K562 (cell line): ENCODE results near the gene PLTP. TPM values are rescaled to one million over a fixed set of nuclear protein-coding genes. Genes with fewer than 3 reads are reported as not detected.

Source experiments
- ATAC-seq: fragments of 200-7000 bp; cut with Tn5 transposase; 3 replicates; pipeline ENCODE4 v1.9.1; 2020; ENCODE audit warnings: moderate library complexity
- BruUV-seq: library from RNA; stranded (reverse); fragments of 400-500 nt; replicated peaks from 2 replicates; lab custom pipeline; 2021; lab: Mats Ljungman, UMichigan
- CTCF ChIA-PET: fragments of 300-600 bp; formaldehyde crosslinking; extraction: SDS; loops from one replicate; lab custom pipeline; 2021; ENCODE audit warnings: low intra/inter-chr PET ratio; lab: Yijun Ruan, JAX
- POLR2A ChIA-PET: fragments of 300-600, 350-650 bp; sonication (Branson Sonifier 250); formaldehyde crosslinking; extraction: SDS; loops from one replicate; lab custom pipeline; 2021; ENCODE audit warnings: antibody characterized with exemption, inconsistent platforms; lab: Yijun Ruan, JAX
- DNase-seq, 4 experiments: peaks; one replicate each; pipeline versions ENCODE4 v3.0.0 to v3.0.0-alpha.2; 2011 to 2018; ENCODE audit warnings: low spot score in 3 of 4, mixed read lengths in 3 of 4; ENCODE audit errors: extremely low read depth in 1 of 4
- FAIRE-seq: peaks from 2 replicates; lab custom pipeline; 2011; peaks lifted over from hg19 to GRCh38; lab: Jason Lieb, UNC
- H2AFZ ChIP-seq: 2 replicates; pipeline ENCODE4 v1.6.0; 2011; ENCODE audit warnings: low read depth, low read length, control low read depth, inconsistent platforms
- H3K27ac ChIP-seq: fragments of 200-600 bp; 3 replicates; pipeline ENCODE4 v1.8.0; 2011; ENCODE audit warnings: low read depth, mild to moderate bottlenecking, control low read depth, inconsistent platforms, low read length, moderate library complexity, mixed read lengths; ENCODE audit errors: extremely low read depth
- H3K27me3 ChIP-seq, 2 experiments: fragments of 300-600 bp in 1 of 2; 2 replicates in 1 of 2; 3 replicates in 1 of 2; pipeline versions ENCODE4 v1.6.0 to v1.8.0; 2011; ENCODE audit warnings: inconsistent platforms in 2 of 2, low read length in 2 of 2, mild to moderate bottlenecking in 1 of 2, mixed read lengths in 1 of 2, moderate library complexity in 1 of 2; ENCODE audit not compliant: control insufficient read depth in 2 of 2, insufficient read depth in 2 of 2
- H3K36me3 ChIP-seq: fragments of 300-600 bp; 3 replicates; pipeline ENCODE4 v1.8.0; 2011; ENCODE audit warnings: mild to moderate bottlenecking, low read length, inconsistent platforms; ENCODE audit not compliant: control insufficient read depth, insufficient read depth
- H3K4me1 ChIP-seq, 2 experiments: fragments of 200-600 bp in 1 of 2; replicated peaks in 1 of 2; 2 replicates in 1 of 2; 3 replicates in 1 of 2; pipeline versions ENCODE4 v1.5.1 to v1.8.0; 2011; ENCODE audit warnings: inconsistent platforms in 2 of 2, low read length in 2 of 2, mild to moderate bottlenecking in 1 of 2, mixed read lengths in 1 of 2, moderate library complexity in 1 of 2; ENCODE audit not compliant: control insufficient read depth in 2 of 2, insufficient read depth in 2 of 2
- H3K4me2 ChIP-seq: 2 replicates; pipeline ENCODE4 v1.6.1; 2011; ENCODE audit warnings: low read length, control low read depth, inconsistent platforms, mixed read lengths; ENCODE audit not compliant: insufficient read depth
- H3K4me3 ChIP-seq: fragments of 200-600 bp; sonication (generic), shearing (Covaris generic); 2 replicates; pipeline ENCODE4 v1.5.1; 2016; ENCODE audit warnings: control low read depth, inconsistent platforms
- H3K79me2 ChIP-seq: fragments of 200-600 bp; 3 replicates; pipeline ENCODE4 v1.8.0; 2011; ENCODE audit warnings: low read length, inconsistent platforms; ENCODE audit not compliant: control insufficient read depth, insufficient read depth
- H3K9ac ChIP-seq, 2 experiments: 2 replicates each; pipeline versions ENCODE4 v1.6.0 to v1.6.1; 2011; ENCODE audit warnings: low read depth in 2 of 2, low read length in 2 of 2, control low read depth in 1 of 2, inconsistent platforms in 1 of 2, mild to moderate bottlenecking in 1 of 2, mixed read lengths in 1 of 2; ENCODE audit not compliant: insufficient read depth in 1 of 2
- H3K9me1 ChIP-seq: one replicate; pipeline ENCODE4 v1.6.0; 2011; ENCODE audit warnings: inconsistent platforms, mild to moderate bottlenecking, low read length, moderate library complexity; ENCODE audit not compliant: control insufficient read depth, insufficient read depth
- H3K9me3 ChIP-seq: replicated peaks from 2 replicates; pipeline ENCODE4 v1.5.1; 2011; ENCODE audit warnings: low read depth, low read length, inconsistent platforms; ENCODE audit not compliant: control insufficient read depth, insufficient read depth
- H4K20me1 ChIP-seq: replicated peaks from 2 replicates; pipeline ENCODE4 v1.6.1; 2011; ENCODE audit warnings: low read length, inconsistent platforms, mixed read lengths; ENCODE audit not compliant: control insufficient read depth, insufficient read depth
- ATF1 ChIP-seq, 2 experiments: fragments of 450-650 bp in 1 of 2; IDR thresholded peaks; 2 replicates each; pipeline ENCODE4 v1.6.1; 2016; ENCODE audit warnings: missing compliant biosample characterization in 1 of 2, missing genetic modification characterization in 1 of 2
- ATF7 ChIP-seq: fragments of 450-650 bp; IDR thresholded peaks from 2 replicates; pipeline ENCODE4 v1.7.1; 2014; ENCODE audit warnings: mild to moderate bottlenecking, moderate library complexity
- JUND ChIP-seq, 2 experiments: IDR thresholded peaks; 2 replicates in 1 of 2; 3 replicates in 1 of 2; pipeline ENCODE4 v1.6.1; 2011; ENCODE audit warnings: borderline replicate concordance in 2 of 2, low read depth in 2 of 2, low read length in 2 of 2, improper control_type of control experiment in 1 of 2, missing biosample characterization in 1 of 2, missing genetic modification characterization in 1 of 2, missing genetic modification reagents in 1 of 2
- KDM1A ChIP-seq, 2 experiments: fragments of 450-650 bp; IDR thresholded peaks; 2 replicates each; pipeline ENCODE4 v1.6.1; 2016; ENCODE audit warnings: mild to moderate bottlenecking in 2 of 2
- LCOR ChIP-seq: sonication (generic); formaldehyde crosslinking; IDR thresholded peaks from 2 replicates; pipeline ENCODE4 v1.8.0; 2022; ENCODE audit warnings: mild to moderate bottlenecking, missing genetic modification reagents
- NFE2 ChIP-seq: IDR thresholded peaks from 2 replicates; pipeline ENCODE4 v1.6.1; 2014; ENCODE audit warnings: antibody characterized with exemption, low read depth
- RCOR1 ChIP-seq, 2 experiments: IDR thresholded peaks; 2 replicates each; pipeline ENCODE4 v1.6.1; 2012; ENCODE audit warnings: low read depth in 2 of 2, low read length in 2 of 2, borderline replicate concordance in 1 of 2, improper control_type of control experiment in 1 of 2
- ZNF586 ChIP-seq: fragments of 450-650 bp; formaldehyde crosslinking; conservative IDR thresholded peaks from 2 replicates; pipeline ENCODE4 v1.4.0; 2020; ENCODE audit warnings: mild to moderate bottlenecking, moderate library complexity
- WGBS: fragments of 100-300 bp; shearing (Covaris generic); methylation state at CpG from one replicate; pipeline ENCODE4 v1.1.6; 2016; ENCODE audit warnings: low coverage, mixed read lengths; ENCODE audit not compliant: insufficient coverage; ENCODE audit errors: missing lambda C conversion rate; 5-methylcytosine and 5-hydroxymethylcytosine counted together
- in situ Hi-C: fragments of 300-500 bp; cut with MboI; formaldehyde crosslinking; loops from 4 replicates; pipeline ENCODE4 v1.15.0; 2018; ENCODE audit warnings: inconsistent platforms, mixed read lengths
- intact Hi-C: fragments of 100-400 bp; cut with micrococcal nuclease; formaldehyde crosslinking; loops from 2 replicates; pipeline ENCODE4 v1.14.2; 2022
- polyA plus RNA-seq, 8 experiments: library from polyadenylated mRNA; depleted of rRNA in 4 of 8; stranded (reverse) in 5 of 8; unstranded in 3 of 8; fragments of >200 nt; fragmentation: Nextera tagmentation in 2 of 8; fragmentation: Illumina TruSeq in 1 of 8; extraction: Ambion mirVana in 2 of 8; extraction: Trizol in 1 of 8; gene quantifications; 2 replicates each; pipeline versions ENCODE4 v1.2.1 to v1.2.3, GENCODE V29; 2011 to 2014; ENCODE audit warnings: inconsistent platforms in 1 of 8, missing spikeins in 1 of 8
- total RNA-seq, 7 experiments: library from RNA; depleted of rRNA in 6 of 7; stranded (reverse); fragments of >200 nt in 6 of 7; fragmentation: Illumina TruSeq in 2 of 7; extraction: Trizol in 2 of 7; gene quantifications; 2 replicates each; pipeline versions ENCODE4 v1.2.1 to v1.2.3, GENCODE V29; 2011 to 2021; ENCODE audit warnings: low replicate concordance in 1 of 7
- TF ChIP-seq, protein P1 (sequence below), 2 experiments: fragments of 450-650 bp in 1 of 2; sonication (generic) in 1 of 2; formaldehyde crosslinking in 1 of 2; IDR thresholded peaks in 1 of 2; conservative IDR thresholded peaks in 1 of 2; 2 replicates each; pipeline versions ENCODE4 v1.6.1 to v1.8.1; 2016 to 2023; ENCODE audit warnings: mild to moderate bottlenecking in 2 of 2, moderate library complexity in 2 of 2, inconsistent platforms in 1 of 2, missing genetic modification reagents in 1 of 2
- TF ChIP-seq, protein P2 (sequence below): IDR thresholded peaks from 3 replicates; pipeline ENCODE4 v1.6.1; 2011; ENCODE audit warnings: borderline replicate concordance, mild to moderate bottlenecking; ENCODE audit not compliant: insufficient read length, insufficient read depth
- TF ChIP-seq, protein P3 (sequence below), 2 experiments: fragments of 450-650 bp in 1 of 2; IDR thresholded peaks; 2 replicates each; pipeline ENCODE4 v1.6.1; 2011 to 2017; ENCODE audit warnings: low read depth in 2 of 2, antibody characterized with exemption in 1 of 2, borderline replicate concordance in 1 of 2, low read length in 1 of 2, mild to moderate bottlenecking in 1 of 2, mixed read lengths in 1 of 2; ENCODE audit not compliant: control insufficient read depth in 1 of 2

Gene PLTP
- total and polyA plus RNA-seq, 9 of the 15 experiments (the other 6 are each of a cell fraction or from before 2014, with no cell fraction given), result 2.8 to 29.3 (median 17.6) TPM

DNA sequence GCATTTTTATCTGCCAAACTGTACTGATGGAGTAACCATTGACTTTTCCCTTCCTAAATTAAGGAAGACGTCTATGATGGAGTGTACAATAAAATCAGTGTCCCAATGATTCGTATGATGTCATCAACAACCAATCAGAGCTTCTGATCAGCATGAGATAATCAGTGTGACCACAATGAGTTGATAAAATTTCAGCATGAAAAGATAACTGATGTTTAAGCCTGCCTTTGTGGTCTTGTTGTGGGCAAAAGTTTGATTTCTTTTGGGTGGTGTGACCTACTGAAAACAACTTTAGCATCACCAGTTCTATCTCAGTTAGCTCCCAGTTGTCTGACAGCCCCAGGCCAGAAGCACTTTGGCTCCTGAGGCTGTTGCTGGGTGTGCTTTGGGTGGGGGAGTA lies 25.8 kb upstream of the PLTP start:
- intact Hi-C loops, result loop anchor here (10.0 kb wide), 1 partner anchor 143 kb away; the partner anchor contains the start of genes DNTTIP1 and WFDC3
- no TSS peak for BruUV-seq
- FAIRE-seq, result no peak
- TF ChIP-seq, protein P1, sequence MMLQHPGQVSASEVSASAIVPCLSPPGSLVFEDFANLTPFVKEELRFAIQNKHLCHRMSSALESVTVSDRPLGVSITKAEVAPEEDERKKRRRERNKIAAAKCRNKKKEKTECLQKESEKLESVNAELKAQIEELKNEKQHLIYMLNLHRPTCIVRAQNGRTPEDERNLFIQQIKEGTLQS (IDR thresholded peaks at IDR 0.05), result peak; percentile 81
- TF ChIP-seq, protein P1 (CRISPR knock-in tag; conservative IDR thresholded peaks at IDR 0.05), result no peak
- TF ChIP-seq ZNF586 (no peak), LCOR (CRISPR knock-in tag) (no peak), KDM1A (IDR thresholded peaks at IDR 0.05) (peak; percentile 71 to 85; a peak in 3 of 4 replicates), ATF7 (peak; percentile 89), NFE2 (peak; percentile 39; the same call in 1 of the 2 replicates), RCOR1 (IDR thresholded peaks at IDR 0.05; ENCODE audit: borderline replicate concordance in 1 of 2, low read depth in 2 of 2, low read length in 2 of 2) (0 out of 4 replicates have a peak, but pooled peaks of 1 of the 2 experiments have one; percentile 70), ATF1 (CRISPR knock-in tag; IDR thresholded peaks at IDR 0.05) (no peak), ATF1 (tag; IDR thresholded peaks at IDR 0.05) (peak; percentile 31; the same call in 1 of the 2 replicates), JUND (IDR thresholded peaks at IDR 0.05; ENCODE audit: borderline replicate concordance, low read depth, low read length) (no peak), JUND (tag; IDR thresholded peaks at IDR 0.05; ENCODE audit: borderline replicate concordance, low read depth, low read length) (peak; percentile 60; the same call in 2 of the 3 replicates)
- TF ChIP-seq, protein P2, sequence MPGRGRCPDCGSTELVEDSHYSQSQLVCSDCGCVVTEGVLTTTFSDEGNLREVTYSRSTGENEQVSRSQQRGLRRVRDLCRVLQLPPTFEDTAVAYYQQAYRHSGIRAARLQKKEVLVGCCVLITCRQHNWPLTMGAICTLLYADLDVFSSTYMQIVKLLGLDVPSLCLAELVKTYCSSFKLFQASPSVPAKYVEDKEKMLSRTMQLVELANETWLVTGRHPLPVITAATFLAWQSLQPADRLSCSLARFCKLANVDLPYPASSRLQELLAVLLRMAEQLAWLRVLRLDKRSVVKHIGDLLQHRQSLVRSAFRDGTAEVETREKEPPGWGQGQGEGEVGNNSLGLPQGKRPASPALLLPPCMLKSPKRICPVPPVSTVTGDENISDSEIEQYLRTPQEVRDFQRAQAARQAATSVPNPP, result no peak
- TF ChIP-seq, protein P3, sequence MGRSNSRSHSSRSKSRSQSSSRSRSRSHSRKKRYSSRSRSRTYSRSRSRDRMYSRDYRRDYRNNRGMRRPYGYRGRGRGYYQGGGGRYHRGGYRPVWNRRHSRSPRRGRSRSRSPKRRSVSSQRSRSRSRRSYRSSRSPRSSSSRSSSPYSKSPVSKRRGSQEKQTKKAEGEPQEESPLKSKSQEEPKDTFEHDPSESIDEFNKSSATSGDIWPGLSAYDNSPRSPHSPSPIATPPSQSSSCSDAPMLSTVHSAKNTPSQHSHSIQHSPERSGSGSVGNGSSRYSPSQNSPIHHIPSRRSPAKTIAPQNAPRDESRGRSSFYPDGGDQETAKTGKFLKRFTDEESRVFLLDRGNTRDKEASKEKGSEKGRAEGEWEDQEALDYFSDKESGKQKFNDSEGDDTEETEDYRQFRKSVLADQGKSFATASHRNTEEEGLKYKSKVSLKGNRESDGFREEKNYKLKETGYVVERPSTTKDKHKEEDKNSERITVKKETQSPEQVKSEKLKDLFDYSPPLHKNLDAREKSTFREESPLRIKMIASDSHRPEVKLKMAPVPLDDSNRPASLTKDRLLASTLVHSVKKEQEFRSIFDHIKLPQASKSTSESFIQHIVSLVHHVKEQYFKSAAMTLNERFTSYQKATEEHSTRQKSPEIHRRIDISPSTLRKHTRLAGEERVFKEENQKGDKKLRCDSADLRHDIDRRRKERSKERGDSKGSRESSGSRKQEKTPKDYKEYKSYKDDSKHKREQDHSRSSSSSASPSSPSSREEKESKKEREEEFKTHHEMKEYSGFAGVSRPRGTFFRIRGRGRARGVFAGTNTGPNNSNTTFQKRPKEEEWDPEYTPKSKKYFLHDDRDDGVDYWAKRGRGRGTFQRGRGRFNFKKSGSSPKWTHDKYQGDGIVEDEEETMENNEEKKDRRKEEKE (IDR thresholded peaks at IDR 0.05; ENCODE audit: borderline replicate concordance in 1 of 2, control insufficient read depth in 1 of 2, low read depth in 2 of 2, low read length in 1 of 2), result no peak

More for the DNA sequence above, 25.8 kb upstream of the PLTP start:
- DNase-seq (peak in 1 of 4 experiments; percentile 14), ATAC-seq (no peak)
- Histone ChIP-seq H4K20me1 (peaks cover 27% of the 10 kb centered on the region), H3K9me1 (no peaks in the 10 kb centered on the region), H3K36me3 (peaks cover 48% of the 10 kb centered on the region), H3K4me1 (peaks cover 12 to 26% of the 10 kb centered on the region in 2 experiments; a peak in 4 of 5 replicates), H3K9ac (no peak overlapping the region), H3K4me2 (no peak overlapping the region), H3K79me2 (peaks cover 21% of the 10 kb centered on the region), H3K4me3 (no peak overlapping the region), H3K27me3 (no peaks in the 10 kb centered on the region), H3K9me3 (no peaks in the 10 kb centered on the region), H3K27ac (no peak overlapping the region), H2AFZ (no peak overlapping the region)
- WGBS, result 49% methylated on average over 2 of the region's 2 CpGs
- ChIA-PET POLR2A (interaction anchor here (1.1 to 3.4 kb wide), 3 partner anchors 14 to 27 kb away, joined by 3 to 12 read pairs (median 4); no protein-coding TSS in a partner anchor), CTCF (no interaction called here)
- in situ Hi-C loops, result no loop called here
